ENCODE data around the gene TNRC6C. TPM values are rescaled to one million over a fixed set of nuclear protein-coding genes. Genes with fewer than 3 reads are reported as not detected.

The TNRC6C gene
- total RNA-seq, 4 donors from 2014 or later, result 5.3 to 15.4 (median 6.8) TPM

DNA sequence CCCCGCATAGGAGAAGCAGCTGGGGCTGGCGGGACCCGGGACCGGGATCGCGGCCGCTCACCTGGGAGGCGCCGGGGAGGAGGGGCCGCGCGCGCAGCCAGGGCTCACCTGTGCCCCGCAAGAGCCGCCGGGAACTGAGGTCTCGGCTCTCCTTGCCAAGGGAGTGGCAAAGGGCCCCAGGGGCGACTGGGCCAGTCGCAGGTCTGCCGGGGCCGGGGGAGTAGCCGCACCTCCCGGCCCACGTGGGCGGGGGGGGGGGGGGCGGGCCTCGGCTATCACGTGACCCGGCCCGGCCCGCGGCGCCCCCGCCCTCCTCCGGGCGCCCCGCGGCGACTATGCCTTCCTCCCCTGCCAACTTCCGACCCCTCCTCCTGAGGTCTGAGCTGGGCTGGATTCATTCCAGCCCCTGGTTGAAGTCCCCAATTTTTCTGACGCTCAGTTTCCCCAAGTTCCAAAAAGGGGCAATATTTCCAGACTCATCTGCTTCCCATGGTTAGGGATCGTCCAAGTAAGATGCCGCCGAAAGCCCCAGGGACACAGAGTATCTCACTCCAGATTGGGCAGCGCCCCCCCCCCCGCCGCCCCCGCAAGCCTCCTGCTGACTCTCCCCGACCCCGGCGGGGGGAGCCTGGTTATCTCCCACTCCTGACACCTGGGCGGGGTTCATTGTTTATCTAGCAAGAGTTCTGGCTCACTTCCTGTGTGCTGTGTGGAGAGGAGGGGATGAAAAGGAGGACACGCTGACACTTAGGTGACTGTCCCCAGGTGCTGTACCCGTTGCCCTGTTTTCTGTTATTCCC is 170.2 kb downstream of the TNRC6C start, which contains the start of gene TMC6:
Gene TMC6 (minus strand): TSS at position 205 of the 800 bp plus-strand sequence. CDS start 1,923 bp downstream, outside the sequence.
- 3 to 12% methylated on average over 25 to 47 of the region's 54 CpGs for WGBS, 2 donors
- peak in 1 of 2 donors; percentile 89 for DNase-seq (ENCODE audit: low spot score in 2 of 2)
- intact Hi-C loops (cut with DNase I; ENCODE audit: low total_unique reads), result no loop called here
- TF ChIP-seq POLR2A (IDR thresholded peaks at IDR 0.05), result no peak
- TF ChIP-seq, protein P1, sequence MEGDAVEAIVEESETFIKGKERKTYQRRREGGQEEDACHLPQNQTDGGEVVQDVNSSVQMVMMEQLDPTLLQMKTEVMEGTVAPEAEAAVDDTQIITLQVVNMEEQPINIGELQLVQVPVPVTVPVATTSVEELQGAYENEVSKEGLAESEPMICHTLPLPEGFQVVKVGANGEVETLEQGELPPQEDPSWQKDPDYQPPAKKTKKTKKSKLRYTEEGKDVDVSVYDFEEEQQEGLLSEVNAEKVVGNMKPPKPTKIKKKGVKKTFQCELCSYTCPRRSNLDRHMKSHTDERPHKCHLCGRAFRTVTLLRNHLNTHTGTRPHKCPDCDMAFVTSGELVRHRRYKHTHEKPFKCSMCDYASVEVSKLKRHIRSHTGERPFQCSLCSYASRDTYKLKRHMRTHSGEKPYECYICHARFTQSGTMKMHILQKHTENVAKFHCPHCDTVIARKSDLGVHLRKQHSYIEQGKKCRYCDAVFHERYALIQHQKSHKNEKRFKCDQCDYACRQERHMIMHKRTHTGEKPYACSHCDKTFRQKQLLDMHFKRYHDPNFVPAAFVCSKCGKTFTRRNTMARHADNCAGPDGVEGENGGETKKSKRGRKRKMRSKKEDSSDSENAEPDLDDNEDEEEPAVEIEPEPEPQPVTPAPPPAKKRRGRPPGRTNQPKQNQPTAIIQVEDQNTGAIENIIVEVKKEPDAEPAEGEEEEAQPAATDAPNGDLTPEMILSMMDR (IDR thresholded peaks at IDR 0.05), result no peak
- peak within 1 kb of the TSS; percentile 65 for H3K4me3 ChIP-seq (ENCODE audit: low read depth, poor library complexity, severe bottlenecking)

DNA sequence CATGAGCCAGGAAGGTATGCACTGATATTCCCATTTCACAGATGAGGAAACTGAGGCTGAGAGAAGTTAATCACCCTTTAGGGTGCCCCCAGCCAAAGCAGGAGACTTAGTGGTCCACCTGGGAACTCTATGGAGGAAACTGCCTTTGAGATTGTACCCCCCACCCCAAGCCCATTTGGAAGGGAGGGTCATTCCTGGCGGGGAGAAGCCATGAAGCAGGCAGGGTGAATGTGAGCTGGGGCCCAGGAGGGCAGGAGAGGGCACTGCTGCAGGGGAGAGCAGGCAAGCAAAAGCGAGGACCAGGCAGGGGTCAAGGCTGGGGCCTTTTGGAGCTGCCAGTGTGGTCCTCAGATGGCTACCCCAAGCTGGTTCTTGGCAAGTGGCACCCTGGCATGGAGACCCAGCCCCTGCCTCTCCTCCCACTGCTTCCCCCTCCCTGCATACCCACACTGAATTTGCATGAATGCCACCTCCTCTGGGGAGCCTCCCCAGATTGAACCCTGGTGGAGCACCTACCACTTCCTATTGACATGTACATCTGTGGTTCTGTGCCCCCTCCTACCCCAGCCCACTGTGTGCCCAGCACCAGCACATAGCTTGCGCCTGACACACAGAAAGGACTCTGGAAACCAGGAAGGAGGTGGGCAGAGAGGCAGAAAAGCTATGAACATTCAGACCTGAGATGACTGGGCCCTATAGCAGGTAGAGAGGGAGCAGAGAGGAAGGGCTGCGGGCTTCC is 171.0 kb downstream of the TNRC6C start:
- intact Hi-C loops (cut with DNase I; ENCODE audit: low total_unique reads), result no loop called here
- 70 to 77% methylated on average over 4 of the region's 4 CpGs for WGBS, 2 donors
- no peak overlapping the region for H3K4me3 ChIP-seq (ENCODE audit: low read depth, poor library complexity, severe bottlenecking)
- TF ChIP-seq, protein P1 (IDR thresholded peaks at IDR 0.05), result no peak
- no peak for TF ChIP-seq POLR2A (IDR thresholded peaks at IDR 0.05)
- DNase-seq (ENCODE audit: low spot score in 2 of 2), result no peak

DNA sequence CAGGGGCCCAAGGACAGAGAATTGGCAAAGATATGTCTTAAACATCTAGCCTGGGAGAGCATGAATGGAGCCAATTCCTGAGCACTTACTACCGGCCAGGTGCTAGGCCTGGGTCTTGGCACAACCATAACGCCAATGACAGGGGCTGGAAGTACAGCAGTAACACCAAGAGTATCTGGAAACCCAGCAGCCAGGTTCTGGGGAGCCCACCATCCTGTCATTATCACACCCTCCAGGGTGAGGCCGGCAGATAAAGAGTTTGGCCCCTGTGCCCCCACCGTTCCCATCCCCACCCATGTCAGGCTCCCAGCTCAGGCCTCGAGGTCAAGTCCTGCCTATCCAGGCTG is 171.6 kb downstream of the TNRC6C start:
- WGBS, 2 donors, result 44 to 50% methylated on average over 5 of the region's 5 CpGs
- TF ChIP-seq, protein P1 (IDR thresholded peaks at IDR 0.05), result no peak
- TF ChIP-seq POLR2A (IDR thresholded peaks at IDR 0.05), result no peak
- no peak overlapping the region for H3K4me3 ChIP-seq (ENCODE audit: low read depth, poor library complexity, severe bottlenecking)
- no peak for DNase-seq (ENCODE audit: low spot score in 2 of 2)
- intact Hi-C loops (cut with DNase I; ENCODE audit: low total_unique reads), result no loop called here

DNA sequence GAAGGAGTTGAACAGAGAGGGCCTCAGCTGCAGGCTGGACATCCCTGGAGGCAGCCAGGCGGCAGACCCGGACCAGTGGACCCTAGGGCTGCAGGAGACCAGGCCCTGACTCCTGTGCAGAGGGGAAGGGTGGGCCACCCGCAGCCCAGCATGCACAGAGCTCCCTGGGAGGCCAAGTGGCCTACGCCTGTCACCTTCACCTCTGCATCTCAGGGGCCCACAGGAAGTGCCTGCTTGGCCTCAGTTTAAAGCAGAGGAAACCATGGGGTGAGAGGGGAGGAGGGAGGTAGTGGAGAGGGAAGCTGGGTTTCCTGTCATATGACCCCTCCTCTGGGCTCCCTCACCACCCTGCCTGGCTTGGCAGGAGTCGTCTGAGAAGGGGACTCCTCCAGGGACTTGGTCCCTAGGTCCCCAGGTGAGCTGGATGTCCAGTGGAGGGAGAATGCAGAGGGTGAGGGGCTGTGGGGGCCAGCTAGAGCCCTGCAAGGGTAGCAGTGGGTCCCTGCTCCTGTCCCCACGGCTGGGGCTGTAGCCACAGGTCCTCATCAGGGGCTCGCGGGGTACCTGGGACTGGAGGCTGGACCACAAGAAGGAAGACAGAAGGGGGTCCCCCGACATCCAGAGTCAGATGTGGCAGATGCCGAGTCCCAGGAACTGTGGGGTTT is 172.1 kb downstream of the TNRC6C start, which contains the start of gene TMC8:
Gene TMC8 (plus strand): TSS at position 335 of the 665 bp plus-strand sequence. CDS start 818 bp downstream, outside the sequence.
- intact Hi-C loops (cut with DNase I; ENCODE audit: low total_unique reads), result no loop called here
- no peak within 1 kb of the TSS for H3K4me3 ChIP-seq (ENCODE audit: low read depth, poor library complexity, severe bottlenecking)
- TF ChIP-seq, protein P1 (IDR thresholded peaks at IDR 0.05), result no peak
- no peak for TF ChIP-seq POLR2A (IDR thresholded peaks at IDR 0.05)
- DNase-seq (ENCODE audit: low spot score in 2 of 2), result peak in 1 of 2 donors; percentile 87
- WGBS, 2 donors, result 73 to 80% methylated on average over 9 of the region's 10 CpGs

DNA sequence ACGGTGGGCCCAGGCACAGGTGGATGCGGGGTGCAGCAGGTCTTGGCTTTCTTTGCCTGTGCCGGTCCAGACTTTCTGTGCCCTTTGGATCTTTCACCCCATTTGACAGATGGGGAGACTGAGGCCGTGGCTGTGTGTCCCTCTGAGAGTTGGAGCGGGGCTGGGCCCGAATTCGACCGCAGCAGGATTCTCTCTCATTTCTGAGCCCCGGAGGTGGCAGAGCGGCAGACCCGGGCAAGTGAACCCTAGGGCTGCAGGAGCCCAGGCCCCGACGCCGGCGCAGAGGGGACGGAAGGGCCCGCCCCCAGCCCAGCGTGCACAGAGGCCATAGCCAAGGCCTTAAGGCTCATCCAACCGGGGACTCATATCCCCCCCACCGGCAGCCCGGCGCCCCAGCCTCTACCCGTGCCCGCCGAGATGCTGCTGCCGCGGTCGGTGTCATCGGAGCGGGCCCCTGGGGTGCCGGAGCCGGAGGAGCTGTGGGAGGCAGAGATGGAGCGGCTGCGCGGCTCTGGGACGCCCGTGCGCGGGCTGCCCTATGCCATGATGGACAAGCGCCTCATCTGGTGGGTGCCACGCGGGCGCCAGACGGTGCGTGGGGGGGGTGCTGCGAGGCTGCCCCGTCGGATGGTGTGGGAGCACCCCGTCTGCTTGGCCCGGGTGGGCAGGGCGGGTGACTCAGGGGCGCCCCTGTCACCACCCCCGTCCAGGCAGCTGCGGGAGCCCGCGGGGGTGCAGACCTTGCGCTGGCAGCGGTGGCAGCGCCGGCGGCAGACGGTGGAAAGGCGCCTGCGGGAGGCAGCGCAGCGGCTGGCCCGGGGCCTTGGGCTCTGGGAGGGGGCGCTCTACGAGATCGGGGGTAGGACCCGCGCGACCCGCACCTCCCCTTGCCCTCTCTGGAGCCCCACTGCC is 172.9 kb downstream of the TNRC6C start:
- no peak overlapping the region for H3K4me3 ChIP-seq (ENCODE audit: low read depth, poor library complexity, severe bottlenecking)
- peak in 1 of 2 donors; percentile 85 for DNase-seq (ENCODE audit: low spot score in 2 of 2)
- intact Hi-C loops (cut with DNase I; ENCODE audit: low total_unique reads), result no loop called here
- 28 to 51% methylated on average over 23 to 53 of the region's 74 CpGs for WGBS, 2 donors
- no peak for TF ChIP-seq POLR2A (IDR thresholded peaks at IDR 0.05)
- TF ChIP-seq, protein P1 (IDR thresholded peaks at IDR 0.05), result no peak

Data from lower leg skin (tissue), 4 donors.